DOHH2 (cell line): Measurements from ENCODE around the gene EEIG1.

ENCODE experiments used
- H3F3A ChIP-seq: fragments of 200-600 bp; sonication (generic), shearing (Covaris generic); 2 replicates; pipeline ENCODE4 v1.6.0; 2016; ENCODE audit warnings: antibody characterized with exemption, mild to moderate bottlenecking; ENCODE audit not compliant: control insufficient read depth, insufficient read depth
- H3K27ac ChIP-seq: fragments of 200-600 bp; sonication (generic); 2 replicates; pipeline ENCODE4 v1.5.1; 2014; ENCODE audit warnings: low read depth, mild to moderate bottlenecking, low read length, moderate library complexity
- H3K27me3 ChIP-seq: fragments of 200-600 bp; sonication (generic); 2 replicates; pipeline ENCODE4 v1.6.1; 2014; ENCODE audit warnings: mild to moderate bottlenecking, low read length, mixed read lengths; ENCODE audit not compliant: control insufficient read depth
- H3K36me3 ChIP-seq: fragments of 200-600 bp; sonication (generic); 2 replicates; pipeline ENCODE4 v1.6.1; 2014; ENCODE audit warnings: mild to moderate bottlenecking, low read length, moderate library complexity, mixed read lengths; ENCODE audit not compliant: control insufficient read depth
- H3K4me1 ChIP-seq: fragments of 200-600 bp; sonication (generic); 2 replicates; pipeline ENCODE4 v1.6.1; 2014; ENCODE audit warnings: mild to moderate bottlenecking, low read length, mixed read lengths; ENCODE audit not compliant: control insufficient read depth
- H3K4me2 ChIP-seq: fragments of 200-600 bp; sonication (generic); 2 replicates; pipeline ENCODE4 v1.6.0; 2014; ENCODE audit warnings: mild to moderate bottlenecking, low read length, moderate library complexity
- H3K4me3 ChIP-seq: fragments of 200-600 bp; sonication (generic); 2 replicates; pipeline ENCODE4 v1.5.1; 2014; ENCODE audit warnings: mild to moderate bottlenecking, low read length, mixed read lengths
- H3K79me2 ChIP-seq: fragments of 200-600 bp; sonication (generic); 2 replicates; pipeline ENCODE4 v1.6.1; 2014; ENCODE audit warnings: mild to moderate bottlenecking, low read length, mixed read lengths; ENCODE audit not compliant: control insufficient read depth
- H3K9me2 ChIP-seq: fragments of 200-600 bp; sonication (generic); replicated peaks from 2 replicates; pipeline ENCODE4 v1.6.1; 2014; ENCODE audit warnings: mild to moderate bottlenecking, low read length, mixed read lengths; ENCODE audit not compliant: control insufficient read depth
- H3K9me3 ChIP-seq: fragments of 200-600 bp; sonication (generic); 2 replicates; pipeline ENCODE4 v1.6.1; 2014; ENCODE audit warnings: antibody characterized with exemption, low read length, mixed read lengths; ENCODE audit not compliant: control insufficient read depth, insufficient read depth
- H4K20me1 ChIP-seq: fragments of 200-600 bp; sonication (generic); 2 replicates; pipeline ENCODE4 v1.6.0; 2014; ENCODE audit warnings: low read depth, mild to moderate bottlenecking, antibody characterized with exemption, low read length, moderate library complexity; ENCODE audit not compliant: control insufficient read depth, insufficient read depth
- CTCF ChIP-seq: fragments of 200-600 bp; sonication (generic); IDR thresholded peaks from one replicate; pipeline ENCODE4 v1.5.1; 2014; ENCODE audit warnings: antibody characterized with exemption, mild to moderate bottlenecking, low read depth, low read length; ENCODE audit not compliant: poor library complexity, severe bottlenecking
- EZH2phosphoT487 ChIP-seq: fragments of 200-600 bp; sonication (generic); IDR thresholded peaks from 2 replicates; pipeline ENCODE4 v1.6.1; 2017; ENCODE audit warnings: borderline replicate concordance, mild to moderate bottlenecking, antibody characterized with exemption, low read length, moderate library complexity, mixed read lengths

EEIG1 gene

GRCh38 chr9:127945942-127946341 lies 34.8 kb downstream of the EEIG1 start:
- H3K9me2 ChIP-seq: no peaks in the 10 kb centered on the region
- no peak overlapping the region for H3K4me2 ChIP-seq
- H3F3A ChIP-seq: peaks cover 4% of the 10 kb centered on the region
- no peaks in the 10 kb centered on the region for H3K27me3 ChIP-seq
- peaks cover 4% of the 10 kb centered on the region; the same call in 1 of the 2 replicates for H4K20me1 ChIP-seq
- H3K4me1 ChIP-seq: peaks cover 56% of the 10 kb centered on the region
- peaks cover 92% of the 10 kb centered on the region for H3K36me3 ChIP-seq
- no peak overlapping the region for H3K4me3 ChIP-seq
- no peaks in the 10 kb centered on the region for H3K9me3 ChIP-seq
- H3K79me2 ChIP-seq: peaks cover 45% of the 10 kb centered on the region
- no peak overlapping the region for H3K27ac ChIP-seq
- TF ChIP-seq EZH2phosphoT487 (no peak), CTCF (no peak)

- H3K36me3 ChIP-seq: peaks cover 92% of the 10 kb centered on the region
- no peak overlapping the region for H3K4me2 ChIP-seq
- H3K9me3 ChIP-seq: no peaks in the 10 kb centered on the region
- no peaks in the 10 kb centered on the region for H3K9me2 ChIP-seq
- H3K27me3 ChIP-seq: no peaks in the 10 kb centered on the region
- peaks cover 55% of the 10 kb centered on the region for H3K4me1 ChIP-seq
- peaks cover 9% of the 10 kb centered on the region for H3F3A ChIP-seq
- H3K27ac ChIP-seq: no peak overlapping the region
- H4K20me1 ChIP-seq: peaks cover 4% of the 10 kb centered on the region; the same call in 1 of the 2 replicates
- H3K4me3 ChIP-seq: no peak overlapping the region
- H3K79me2 ChIP-seq: peaks cover 39% of the 10 kb centered on the region
- TF ChIP-seq CTCF (no peak), EZH2phosphoT487 (no peak)
Observed at GRCh38 chr9:127945338-127945737, 35.5 kb downstream of the EEIG1 start.

- no peaks in the 10 kb centered on the region for H3K27me3 ChIP-seq
- peaks cover 15% of the 10 kb centered on the region for H3F3A ChIP-seq
- no peaks in the 10 kb centered on the region for H3K9me2 ChIP-seq
- H3K79me2 ChIP-seq: peaks cover 32% of the 10 kb centered on the region
- peaks cover 50% of the 10 kb centered on the region for H3K4me1 ChIP-seq
- H3K36me3 ChIP-seq: peaks cover 91% of the 10 kb centered on the region
- no peak overlapping the region for H3K4me3 ChIP-seq
- H3K9me3 ChIP-seq: no peaks in the 10 kb centered on the region
- no peak for TF ChIP-seq EZH2phosphoT487
- no peak for TF ChIP-seq CTCF
- H3K27ac ChIP-seq: no peak overlapping the region
- H3K4me2 ChIP-seq: no peak overlapping the region
- peaks cover 4% of the 10 kb centered on the region; the same call in 1 of the 2 replicates for H4K20me1 ChIP-seq
Observed at GRCh38 chr9:127944586-127945218, 36.1 kb downstream of the EEIG1 start.
